HCT116 (cell line): Measurements from ENCODE around the gene PRR23E. TPM values are rescaled to one million over a fixed set of nuclear protein-coding genes. Genes with fewer than 3 reads are reported as not detected.

Experiments used
- ATAC-seq: fragments of 200-7000 bp; cut with Tn5 transposase; 2 replicates; pipeline ENCODE4 v1.9.1; 2020; ENCODE audit warnings: mild to moderate bottlenecking, moderate library complexity
- BruUV-seq: library from RNA; stranded (reverse); fragments of 400-500 nt; replicated peaks from 2 replicates; lab custom pipeline; 2021; lab: Mats Ljungman, UMichigan
- CTCF ChIA-PET: fragments of 300-600 bp; sonication (Branson Sonifier 250); formaldehyde crosslinking; loops from one replicate; lab custom pipeline; 2021; ENCODE audit warnings: antibody characterized with exemption; lab: Charles Lee
- POLR2A ChIA-PET: fragments of 300-600, 350-600 bp; sonication (Branson Sonifier 250); formaldehyde crosslinking; loops from one replicate; lab custom pipeline; 2021; ENCODE audit warnings: antibody characterized with exemption; lab: Charles Lee
- RAD21 ChIA-PET, 2 experiments: fragments of 300-600 bp; sonication (Branson Sonifier 250); formaldehyde crosslinking; loops; one replicate each; lab custom pipeline; 2023; ENCODE audit warnings: low total read pairs in 2 of 2; ENCODE audit not compliant: uncharacterized antibody in 2 of 2, unreplicated experiment in 2 of 2, low non-redundant PET in 1 of 2; lab: Charles Lee
- DNase-seq: peaks from one replicate; pipeline ENCODE4 v3.0.0-alpha.2; 2010; ENCODE audit warnings: low read depth, low spot score
- H2AFZ ChIP-seq: fragments of 200-600 bp; shearing (Covaris generic), sonication (generic); 2 replicates; pipeline ENCODE4 v1.6.1; 2017; ENCODE audit warnings: low read depth, mixed run types, mixed read lengths, antibody characterized with exemption, low read length; ENCODE audit not compliant: poor library complexity, severe bottlenecking
- H3K27ac ChIP-seq: 2 replicates; pipeline ENCODE4 v1.5.1; 2012; ENCODE audit warnings: low read depth, low read length
- H3K27me3 ChIP-seq: fragments of 200-600 bp; sonication (generic); 2 replicates; pipeline ENCODE4 v1.6.1; 2016; ENCODE audit warnings: mixed run types, low read length, mixed read lengths; ENCODE audit not compliant: insufficient read depth
- H3K36me3 ChIP-seq, 2 experiments: fragments of 200-500 bp in 1 of 2; fragments of 200-600 bp in 1 of 2; sonication (Bioruptor generic) in 1 of 2; sonication (generic) in 1 of 2; 2 replicates each; pipeline versions ENCODE4 v1.5.1 to v1.6.1; 2014 to 2016; ENCODE audit warnings: low read length in 2 of 2, inconsistent platforms in 1 of 2, mixed read lengths in 1 of 2, mixed run types in 1 of 2; ENCODE audit not compliant: insufficient read depth in 2 of 2, control insufficient read depth in 1 of 2
- H3K4me1 ChIP-seq, 2 experiments: fragments of 200-600 bp in 1 of 2; sonication (generic) in 1 of 2; 2 replicates each; pipeline versions ENCODE4 v1.5.1 to v1.6.1; 2012 to 2017; ENCODE audit warnings: low read length in 2 of 2, inconsistent platforms in 1 of 2, mild to moderate bottlenecking in 1 of 2, mixed read lengths in 1 of 2, mixed run types in 1 of 2, moderate library complexity in 1 of 2; ENCODE audit not compliant: insufficient read depth in 2 of 2, control insufficient read depth in 1 of 2
- H3K4me2 ChIP-seq: fragments of 200-600 bp; sonication (generic); 2 replicates; pipeline ENCODE4 v1.6.1; 2017; ENCODE audit warnings: mixed run types, low read length, mixed read lengths
- H3K4me3 ChIP-seq, 2 experiments: fragments of 200-600 bp in 1 of 2; sonication (generic) in 1 of 2; replicated peaks in 1 of 2; 2 replicates each; pipeline ENCODE4 v1.5.1; 2011 to 2016; ENCODE audit warnings: low read length in 2 of 2, control low read depth in 1 of 2, low read depth in 1 of 2, mild to moderate bottlenecking in 1 of 2, mixed read lengths in 1 of 2, mixed run types in 1 of 2
- H3K79me2 ChIP-seq: fragments of 200-600 bp; sonication (generic); 2 replicates; pipeline ENCODE4 v1.6.1; 2017; ENCODE audit warnings: mild to moderate bottlenecking, mixed run types, low read length, moderate library complexity, mixed read lengths; ENCODE audit not compliant: insufficient read depth
- H3K9ac ChIP-seq: fragments of 200-600 bp; sonication (generic); 2 replicates; pipeline ENCODE4 v1.6.1; 2016; ENCODE audit warnings: low read length, mixed read lengths
- H3K9me2 ChIP-seq: fragments of 200-600 bp; sonication (generic), shearing (Covaris generic); 2 replicates; pipeline ENCODE4 v1.6.1; 2017; ENCODE audit warnings: mixed run types, mild to moderate bottlenecking, moderate library complexity; ENCODE audit not compliant: insufficient read depth
- H3K9me3 ChIP-seq, 2 experiments: fragments of 200-500 bp in 1 of 2; fragments of 200-600 bp in 1 of 2; sonication (Bioruptor generic) in 1 of 2; sonication (generic) in 1 of 2; 2 replicates each; pipeline ENCODE4 v1.6.1; 2014 to 2017; ENCODE audit warnings: low read length in 2 of 2, mixed read lengths in 2 of 2, inconsistent platforms in 1 of 2, low read depth in 1 of 2, mild to moderate bottlenecking in 1 of 2, mixed run types in 1 of 2, moderate library complexity in 1 of 2; ENCODE audit not compliant: control insufficient read depth in 1 of 2, insufficient read depth in 1 of 2
- H4K20me1 ChIP-seq: fragments of 200-600 bp; sonication (generic), shearing (Covaris generic); 2 replicates; pipeline ENCODE4 v1.6.1; 2017; ENCODE audit warnings: mixed run types, mild to moderate bottlenecking, moderate library complexity; ENCODE audit not compliant: insufficient read depth
- CBX3 ChIP-seq: IDR thresholded peaks from 2 replicates; pipeline ENCODE4 v1.6.1; 2012; ENCODE audit warnings: low read depth
- FOSL1 ChIP-seq: IDR thresholded peaks from 2 replicates; pipeline ENCODE4 v1.6.1; 2012; ENCODE audit warnings: low read depth
- POLR2AphosphoS5 ChIP-seq: IDR thresholded peaks from 2 replicates; pipeline ENCODE4 v1.6.1; 2011; ENCODE audit warnings: mild to moderate bottlenecking, low read depth, low read length, moderate library complexity
- YY1 ChIP-seq: IDR thresholded peaks from 2 replicates; pipeline ENCODE4 v1.6.1; 2011; ENCODE audit warnings: low read length, low read depth, moderate library complexity, mild to moderate bottlenecking; ENCODE audit not compliant: insufficient replicate concordance; ENCODE audit errors: extremely low read depth
- intact Hi-C: fragments of 100-400 bp; cut with micrococcal nuclease; formaldehyde crosslinking; loops from 2 replicates; pipeline ENCODE4 v1.10.0; 2022
- total RNA-seq: library from RNA; stranded (reverse); gene quantifications from one replicate; pipeline ENCODE4 v1.2.1, GENCODE V29; 2021; ENCODE audit not compliant: unreplicated experiment
- TF ChIP-seq, protein P1 (sequence below): IDR thresholded peaks from 2 replicates; pipeline ENCODE4 v1.6.1; 2012; ENCODE audit warnings: low read depth
- TF ChIP-seq, protein P2 (sequence below): IDR thresholded peaks from 2 replicates; pipeline ENCODE4 v1.6.1; 2012

PRR23E gene
- total RNA-seq, 1 experiment from 2014 or later = not detected

DNA sequence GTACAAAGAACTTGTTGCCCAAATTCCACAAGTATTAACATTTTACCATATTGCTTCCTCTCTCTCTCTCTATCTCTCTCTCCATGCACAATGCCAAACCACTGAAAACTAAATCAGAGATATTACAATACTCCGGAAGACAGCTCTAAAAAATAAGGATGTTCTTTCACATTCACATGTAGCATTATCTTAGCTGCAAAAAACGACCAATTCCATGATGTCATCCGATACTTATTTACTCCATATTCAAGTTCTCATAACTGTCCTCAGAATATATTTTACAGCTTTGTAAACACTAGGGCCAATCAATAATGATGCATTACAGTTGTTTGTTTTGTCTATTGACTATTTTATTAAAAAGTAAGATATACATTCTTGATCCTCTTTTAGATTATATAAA lies 7.7 kb upstream of the PRR23E start:
- H3K36me3 ChIP-seq = no peaks in the 10 kb centered on the region
- no peaks in the 10 kb centered on the region for H3K9me3 ChIP-seq
- no peaks in the 10 kb centered on the region for H3K9me2 ChIP-seq
- H2AFZ ChIP-seq = no peak overlapping the region
- ChIA-PET CTCF (no interaction called here), POLR2A (interaction anchor here (1.2 kb wide), 1 partner anchor 41 kb away, joined by 3 read pairs; no protein-coding TSS in a partner anchor), RAD21 (no interaction called here)
- DNase-seq = no peak
- H3K79me2 ChIP-seq = no peaks in the 10 kb centered on the region
- no peak overlapping the region for H3K4me2 ChIP-seq
- H3K9ac ChIP-seq = no peak overlapping the region
- H4K20me1 ChIP-seq = no peaks in the 10 kb centered on the region
- H3K27ac ChIP-seq = no peak overlapping the region
- BruUV-seq = no TSS peak
- ATAC-seq = no peak
- intact Hi-C loops = no loop called here
- TF ChIP-seq, protein P1, sequence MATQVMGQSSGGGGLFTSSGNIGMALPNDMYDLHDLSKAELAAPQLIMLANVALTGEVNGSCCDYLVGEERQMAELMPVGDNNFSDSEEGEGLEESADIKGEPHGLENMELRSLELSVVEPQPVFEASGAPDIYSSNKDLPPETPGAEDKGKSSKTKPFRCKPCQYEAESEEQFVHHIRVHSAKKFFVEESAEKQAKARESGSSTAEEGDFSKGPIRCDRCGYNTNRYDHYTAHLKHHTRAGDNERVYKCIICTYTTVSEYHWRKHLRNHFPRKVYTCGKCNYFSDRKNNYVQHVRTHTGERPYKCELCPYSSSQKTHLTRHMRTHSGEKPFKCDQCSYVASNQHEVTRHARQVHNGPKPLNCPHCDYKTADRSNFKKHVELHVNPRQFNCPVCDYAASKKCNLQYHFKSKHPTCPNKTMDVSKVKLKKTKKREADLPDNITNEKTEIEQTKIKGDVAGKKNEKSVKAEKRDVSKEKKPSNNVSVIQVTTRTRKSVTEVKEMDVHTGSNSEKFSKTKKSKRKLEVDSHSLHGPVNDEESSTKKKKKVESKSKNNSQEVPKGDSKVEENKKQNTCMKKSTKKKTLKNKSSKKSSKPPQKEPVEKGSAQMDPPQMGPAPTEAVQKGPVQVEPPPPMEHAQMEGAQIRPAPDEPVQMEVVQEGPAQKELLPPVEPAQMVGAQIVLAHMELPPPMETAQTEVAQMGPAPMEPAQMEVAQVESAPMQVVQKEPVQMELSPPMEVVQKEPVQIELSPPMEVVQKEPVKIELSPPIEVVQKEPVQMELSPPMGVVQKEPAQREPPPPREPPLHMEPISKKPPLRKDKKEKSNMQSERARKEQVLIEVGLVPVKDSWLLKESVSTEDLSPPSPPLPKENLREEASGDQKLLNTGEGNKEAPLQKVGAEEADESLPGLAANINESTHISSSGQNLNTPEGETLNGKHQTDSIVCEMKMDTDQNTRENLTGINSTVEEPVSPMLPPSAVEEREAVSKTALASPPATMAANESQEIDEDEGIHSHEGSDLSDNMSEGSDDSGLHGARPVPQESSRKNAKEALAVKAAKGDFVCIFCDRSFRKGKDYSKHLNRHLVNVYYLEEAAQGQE = no peak
- no peak for TF ChIP-seq FOSL1
- TF ChIP-seq, protein P2, sequence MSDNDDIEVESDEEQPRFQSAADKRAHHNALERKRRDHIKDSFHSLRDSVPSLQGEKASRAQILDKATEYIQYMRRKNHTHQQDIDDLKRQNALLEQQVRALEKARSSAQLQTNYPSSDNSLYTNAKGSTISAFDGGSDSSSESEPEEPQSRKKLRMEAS = no peak
- no peak for TF ChIP-seq POLR2AphosphoS5
- no peak for TF ChIP-seq YY1
- TF ChIP-seq CBX3 = no peak
- peaks cover 0 to 10% of the 10 kb centered on the region in 2 experiments; a peak in 1 of 4 replicates for H3K4me1 ChIP-seq
- H3K27me3 ChIP-seq = no peaks in the 10 kb centered on the region
- H3K4me3 ChIP-seq = no peak overlapping the region
